HG02870 (cell line): Measurements from ENCODE around the gene PTGFRN.

ENCODE experiments used
- ATAC-seq: cut with Tn5 transposase; IDR thresholded peaks from one replicate; pipeline ENCODE4 v1.9.1; 2021; ENCODE audit warnings: mild to moderate bottlenecking, moderate library complexity; ENCODE audit not compliant: unreplicated experiment

The PTGFRN gene

DNA sequence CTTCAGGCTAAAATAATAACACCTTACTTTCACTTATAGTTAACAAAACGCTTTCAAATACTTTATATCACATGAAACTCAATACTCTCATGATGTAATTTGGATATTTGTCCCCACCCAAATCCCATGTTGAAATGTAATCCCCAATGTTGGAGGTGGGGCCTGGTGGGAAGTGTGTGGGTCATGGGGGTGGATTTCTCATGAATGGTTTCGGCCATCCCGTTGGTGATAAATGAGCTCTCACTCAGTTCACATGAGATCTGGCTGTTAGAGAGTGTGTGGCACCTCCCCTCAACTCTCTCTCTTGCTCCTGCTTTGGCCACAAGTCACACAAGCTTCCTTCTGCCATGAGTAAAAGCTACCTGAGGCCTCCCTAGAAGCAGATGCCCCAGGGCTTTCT lies 22.5 kb upstream of the PTGFRN start:
- ATAC-seq = no peak

- ATAC-seq = no peak
Observed at GRCh38 chr1:116889380-116889779, 20.3 kb upstream of the PTGFRN start.

- ATAC-seq = no peak
Observed at GRCh38 chr1:116891396-116892079, 18.2 kb upstream of the PTGFRN start.

DNA sequence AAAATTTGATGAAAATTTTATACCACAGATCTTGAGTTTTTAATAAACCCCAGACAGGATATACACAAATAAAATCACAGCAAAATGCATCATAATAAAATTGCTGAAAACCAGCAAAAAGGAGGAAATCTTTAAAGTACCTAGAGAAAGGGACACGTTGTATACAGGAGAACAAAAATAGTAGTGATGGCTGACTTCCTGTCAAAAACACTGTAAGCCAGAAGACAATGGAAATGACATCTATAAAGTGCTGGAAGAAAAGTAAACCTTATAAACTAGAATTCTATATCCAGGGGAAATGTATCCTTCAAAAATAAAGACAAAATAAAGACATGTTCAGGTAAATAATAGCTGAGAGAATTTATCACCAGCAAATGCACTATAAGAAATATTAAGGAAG lies 14.6 kb upstream of the PTGFRN start:
- no peak for ATAC-seq

DNA sequence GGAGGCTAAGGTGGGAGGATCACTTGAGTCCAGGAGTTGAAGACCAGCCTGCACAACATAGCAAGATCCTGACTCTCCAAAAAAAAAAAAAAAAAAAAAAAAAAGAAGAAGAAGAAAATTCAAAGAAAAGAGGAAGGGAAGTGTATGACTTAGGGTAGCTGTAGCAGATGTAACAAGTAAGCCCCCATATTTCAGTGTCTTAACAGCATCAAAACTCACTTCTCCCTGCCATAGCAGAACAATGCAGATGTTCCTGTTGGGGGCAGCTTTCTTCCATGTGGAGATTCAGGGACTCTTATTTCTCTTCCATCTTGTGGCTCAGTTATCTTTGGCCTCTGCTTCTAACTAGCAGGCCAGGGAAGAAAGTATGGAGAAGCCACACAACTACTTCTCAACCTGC lies 10.2 kb upstream of the PTGFRN start:
- no peak for ATAC-seq

GRCh38 chr1:116900471-116901365 lies 9.0 kb upstream of the PTGFRN start:
- no peak for ATAC-seq

- no peak for ATAC-seq
Observed at GRCh38 chr1:116902027-116902426, 7.7 kb upstream of the PTGFRN start.

DNA sequence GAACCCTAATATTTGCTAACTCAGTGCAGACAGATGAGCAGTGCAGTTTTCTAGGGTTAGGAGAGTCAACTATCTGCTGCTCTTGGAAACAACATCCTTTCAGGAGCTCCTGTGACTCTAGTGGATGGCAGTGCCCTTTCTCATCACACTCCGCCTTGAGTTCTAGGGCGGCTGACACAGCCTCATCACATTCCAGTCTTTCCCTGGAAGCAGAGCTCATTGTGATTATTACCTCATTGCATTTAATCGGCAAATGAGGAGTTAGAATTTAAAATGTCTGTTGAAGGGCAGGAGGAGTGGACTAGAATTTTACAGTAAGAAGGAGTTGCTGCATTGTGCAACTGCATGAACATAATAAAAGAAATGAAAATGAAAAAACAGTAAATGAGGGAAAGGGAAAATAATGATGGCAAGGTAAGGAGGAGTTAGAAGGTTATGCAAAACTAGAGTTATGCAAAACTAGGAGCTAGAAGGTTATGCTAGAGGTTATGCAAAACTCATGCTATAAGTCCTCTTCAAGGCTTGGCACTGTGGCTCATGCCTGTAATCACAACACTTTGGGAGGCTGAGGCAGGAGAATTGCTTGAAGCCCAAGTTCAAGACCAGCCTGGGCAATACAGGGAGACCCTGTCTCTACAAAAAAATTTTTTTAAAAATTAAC lies 6.9 kb upstream of the PTGFRN start:
- ATAC-seq = no peak

DNA sequence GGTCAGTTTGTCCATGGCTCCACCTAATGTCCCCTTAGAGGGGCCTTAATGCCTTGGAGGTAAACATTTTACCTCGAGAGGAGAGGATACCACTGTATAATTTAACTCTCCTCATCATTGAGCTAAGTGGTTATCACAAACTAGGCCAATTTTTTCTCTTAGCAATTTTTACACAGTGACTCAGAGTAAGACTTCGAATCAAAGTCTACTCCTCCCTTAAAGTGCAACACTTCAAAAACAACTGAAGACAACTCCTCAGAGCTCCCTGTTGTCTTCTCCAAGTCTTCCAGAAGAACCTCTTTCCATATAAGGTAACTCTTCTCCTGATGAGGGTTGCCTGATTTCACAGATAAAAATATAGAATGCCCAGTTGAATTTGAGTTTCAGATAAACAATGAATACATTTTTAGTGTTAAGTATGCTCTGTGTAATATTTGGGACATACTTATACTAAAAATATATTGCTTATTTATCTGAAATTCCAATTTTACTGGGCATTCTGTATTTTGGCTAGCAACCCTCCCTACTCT lies 4.9 kb upstream of the PTGFRN start:
- ATAC-seq = no peak

DNA sequence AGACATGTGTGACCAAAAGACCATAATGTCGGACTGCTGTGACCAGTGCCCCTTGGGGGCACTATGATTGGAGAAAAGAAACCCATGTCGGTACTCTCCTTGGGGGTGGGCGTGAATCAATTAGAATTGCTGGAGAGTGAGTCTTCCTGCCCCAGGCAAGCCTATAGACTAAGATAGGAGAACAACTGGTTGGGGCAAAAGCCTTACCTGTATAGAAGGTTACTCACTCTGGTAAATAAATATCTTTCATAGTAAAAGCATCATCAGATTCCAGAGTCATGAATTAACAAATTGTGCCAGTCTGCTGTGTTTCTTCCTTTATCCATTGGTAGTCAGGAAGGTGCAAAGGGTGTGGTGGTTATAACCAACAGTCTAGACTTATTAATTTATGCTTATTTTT lies 2.9 kb upstream of the PTGFRN start:
- ATAC-seq = no peak

GRCh38 chr1:116907351-116907750 lies 2.4 kb upstream of the PTGFRN start:
- no peak for ATAC-seq

- ATAC-seq = no peak
Observed at GRCh38 chr1:116908266-116908665, 1.4 kb upstream of the PTGFRN start.

GRCh38 chr1:116908820-116909511 lies 750 bp upstream of the PTGFRN start:
- no peak for ATAC-seq

- ATAC-seq = no peak
Observed at GRCh38 chr1:116910379-116911187, 867 bp downstream of the PTGFRN start.

DNA sequence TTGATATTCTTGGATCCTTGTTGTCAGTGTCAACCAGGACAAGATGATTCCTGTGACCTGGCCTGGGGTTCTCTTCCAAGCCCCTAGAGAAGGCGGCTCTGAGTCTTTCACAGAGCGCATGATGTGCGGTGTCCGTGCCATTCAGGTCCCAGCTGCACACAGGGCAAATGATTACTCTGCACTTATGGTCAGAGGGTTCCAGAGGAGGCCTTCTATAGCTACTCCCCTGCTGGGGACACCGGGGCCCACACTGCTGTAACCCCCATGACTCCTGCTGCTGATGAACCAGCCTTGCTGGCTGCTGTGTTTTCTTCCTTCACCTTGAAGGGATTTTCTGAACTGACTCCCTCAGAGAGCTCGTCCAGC lies 1.5 kb downstream of the PTGFRN start:
- no peak for ATAC-seq

DNA sequence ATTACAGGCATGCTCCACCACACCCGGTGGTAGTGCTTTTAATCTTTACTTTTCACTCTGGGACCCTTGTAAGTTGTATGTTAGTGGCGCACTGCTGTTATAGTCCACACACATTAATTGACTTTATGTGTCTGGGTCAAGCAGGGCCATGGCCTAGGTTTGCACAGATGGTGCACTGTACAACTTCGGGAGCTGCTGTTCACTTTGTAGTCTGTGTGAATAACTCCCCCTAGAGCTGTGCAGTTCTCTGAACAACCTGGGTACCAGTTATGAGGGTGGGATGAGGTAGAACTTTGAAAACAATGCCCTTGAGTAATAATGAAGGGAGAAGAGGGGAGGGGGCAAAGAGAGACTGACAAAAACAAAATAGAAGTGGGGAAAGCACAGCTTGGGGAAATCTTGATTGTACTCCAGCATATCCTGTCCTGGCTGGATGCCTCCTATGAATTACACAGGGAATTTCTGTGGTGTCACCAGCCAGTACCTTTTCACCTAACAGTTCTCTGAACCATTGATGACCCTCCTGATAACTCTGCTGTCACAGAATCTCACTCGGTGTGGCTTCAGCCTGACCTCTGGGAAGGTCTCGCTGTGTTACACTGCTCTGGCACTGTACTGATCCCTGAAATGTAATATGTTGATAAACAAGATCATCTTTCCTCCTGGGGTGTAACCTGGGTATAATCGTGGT lies 2.2 kb downstream of the PTGFRN start:
- no peak for ATAC-seq

GRCh38 chr1:116912846-116913245 lies 3.1 kb downstream of the PTGFRN start:
- no peak for ATAC-seq

DNA sequence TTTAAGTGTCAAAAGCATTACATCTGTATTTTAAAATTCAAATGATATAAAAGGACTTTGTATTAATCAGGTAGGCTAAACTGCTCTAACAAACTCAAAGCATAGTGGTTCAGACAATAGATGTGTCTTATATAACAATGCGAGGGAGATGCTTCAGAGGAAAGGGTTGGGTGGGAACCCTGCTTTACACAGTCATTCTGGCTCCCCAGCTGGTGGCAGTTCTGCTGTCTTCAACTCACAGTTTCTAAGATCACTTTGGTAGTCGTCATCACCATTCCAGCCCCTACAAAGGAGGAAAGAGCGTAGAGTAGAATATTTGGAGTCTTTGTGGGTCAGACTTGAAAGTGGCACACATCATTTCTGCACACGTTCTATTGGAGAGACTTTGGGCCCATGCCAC lies 4.2 kb downstream of the PTGFRN start:
- no peak for ATAC-seq

DNA sequence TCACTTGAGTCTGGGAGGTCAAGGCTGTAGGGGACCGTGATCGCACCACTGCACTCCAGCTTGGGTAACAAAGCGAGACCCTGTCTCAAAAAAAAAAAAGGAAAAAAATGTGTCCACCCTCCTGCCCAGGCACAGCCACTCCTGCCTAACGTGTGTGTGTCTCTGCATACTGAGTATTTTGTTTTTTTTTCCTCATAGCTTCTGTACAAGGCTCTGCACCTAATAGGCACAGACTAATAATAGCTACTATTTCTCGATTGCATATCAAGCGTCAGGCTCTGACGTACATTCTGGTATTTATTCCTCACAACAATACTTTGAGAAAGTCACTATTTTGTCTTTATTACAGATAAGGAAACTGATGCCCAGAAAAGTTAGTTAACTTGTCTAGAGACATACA lies 5.0 kb downstream of the PTGFRN start:
- no peak for ATAC-seq
